Liver (tissue), 9 donors: ENCODE measurements around the gene PGA3. TPM values are rescaled to one million over a fixed set of nuclear protein-coding genes. Genes with fewer than 3 reads are reported as not detected.

Experiments
- DNase-seq: peaks from one replicate; pipeline ENCODE4 v3.0.0-alpha.2; 2017; ENCODE audit warnings: low spot score
- H3K27ac ChIP-seq, 2 donors: one replicate each; pipeline ENCODE4 v1.7.0; 2013; ENCODE audit warnings: inconsistent platforms in 2 of 2, low read length in 2 of 2, control low read depth in 1 of 2, low read depth in 1 of 2, mild to moderate bottlenecking in 1 of 2
- H3K27me3 ChIP-seq, 4 donors: one replicate each; pipeline versions ENCODE4 v1.6.1 to v1.7.0; 2013; ENCODE audit warnings: low read length in 3 of 4, inconsistent platforms in 1 of 4, mild to moderate bottlenecking in 1 of 4, moderate library complexity in 1 of 4; ENCODE audit not compliant: control insufficient read depth in 4 of 4, insufficient read depth in 4 of 4
- H3K36me3 ChIP-seq, 4 donors: one replicate each; pipeline versions ENCODE4 v1.6.1 to v1.7.0; 2013; ENCODE audit warnings: low read length in 3 of 4, mild to moderate bottlenecking in 3 of 4, low read depth in 1 of 4, moderate library complexity in 1 of 4; ENCODE audit not compliant: control insufficient read depth in 4 of 4, insufficient read depth in 3 of 4
- H3K4me1 ChIP-seq, 4 donors: one replicate each; pipeline versions ENCODE4 v1.6.1 to v1.7.0; 2013; ENCODE audit warnings: low read length in 3 of 4, mild to moderate bottlenecking in 3 of 4, moderate library complexity in 1 of 4; ENCODE audit not compliant: control insufficient read depth in 4 of 4, insufficient read depth in 4 of 4
- H3K4me3 ChIP-seq, 3 donors: one replicate each; pipeline versions ENCODE4 v1.6.1 to v1.7.0; 2013; ENCODE audit warnings: low read length in 3 of 3, control low read depth in 1 of 3, low read depth in 1 of 3, mild to moderate bottlenecking in 1 of 3
- H3K9ac ChIP-seq, 2 donors: one replicate each; pipeline ENCODE4 v1.7.0; 2013; ENCODE audit warnings: low read length in 2 of 2, mild to moderate bottlenecking in 2 of 2, moderate library complexity in 2 of 2, control low read depth in 1 of 2, low read depth in 1 of 2
- H3K9me3 ChIP-seq, 4 donors: one replicate each; pipeline versions ENCODE4 v1.6.1 to v1.7.0; 2013; ENCODE audit warnings: low read length in 3 of 4; ENCODE audit not compliant: control insufficient read depth in 4 of 4
- ATF3 ChIP-seq: IDR thresholded peaks from 2 replicates; pipeline ENCODE4 v1.6.1; 2016; ENCODE audit warnings: antibody characterized with exemption
- EGR1 ChIP-seq, 2 donors: IDR thresholded peaks; 2 replicates each; pipeline ENCODE4 v1.6.1; 2016 to 2018; ENCODE audit warnings: antibody characterized with exemption in 2 of 2, low read depth in 2 of 2
- FOXA1 ChIP-seq: IDR thresholded peaks from 2 replicates; pipeline ENCODE4 v1.6.1; 2016; ENCODE audit warnings: antibody characterized with exemption
- FOXA2 ChIP-seq: IDR thresholded peaks from 2 replicates; pipeline ENCODE4 v1.6.1; 2016; ENCODE audit warnings: antibody characterized with exemption
- HNF4G ChIP-seq: IDR thresholded peaks from 2 replicates; pipeline ENCODE4 v1.6.1; 2016; ENCODE audit warnings: antibody characterized with exemption
- JUND ChIP-seq, 2 donors: IDR thresholded peaks; 2 replicates each; pipeline ENCODE4 v1.6.1; 2016; ENCODE audit warnings: antibody characterized with exemption in 2 of 2
- MAX ChIP-seq: IDR thresholded peaks from 2 replicates; pipeline ENCODE4 v1.6.1; 2016; ENCODE audit warnings: antibody characterized with exemption
- NR2F2 ChIP-seq: IDR thresholded peaks from 2 replicates; pipeline ENCODE4 v1.6.1; 2016; ENCODE audit warnings: antibody characterized with exemption
- RAD21 ChIP-seq, 2 donors: IDR thresholded peaks; 2 replicates each; pipeline ENCODE4 v1.6.1; 2016; ENCODE audit warnings: antibody characterized with exemption in 2 of 2, mild to moderate bottlenecking in 2 of 2
- REST ChIP-seq: IDR thresholded peaks from 2 replicates; pipeline ENCODE4 v1.6.1; 2016; ENCODE audit warnings: antibody characterized with exemption, mild to moderate bottlenecking
- RXRA ChIP-seq, 2 donors: IDR thresholded peaks; 2 replicates each; pipeline ENCODE4 v1.6.1; 2017 to 2018; ENCODE audit warnings: antibody characterized with exemption in 2 of 2, mild to moderate bottlenecking in 1 of 2
- WGBS: extraction: QIAGEN DNeasy Blood & Tissue Kit; methylation state at CpG from one replicate; pipeline ENCODE4 v1.1.7; 2013; 5-methylcytosine and 5-hydroxymethylcytosine counted together
- polyA plus RNA-seq, 2 donors: library from polyadenylated mRNA; stranded (reverse) in 1 of 2; unstranded in 1 of 2; fragments of 200-250 nt in 1 of 2; fragments of >200 nt in 1 of 2; fragmentation: Nextera tagmentation in 1 of 2; extraction: Ambion mirVana in 1 of 2; gene quantifications; one replicate each; pipeline versions ENCODE4 v1.2.1 to v1.2.3, GENCODE V29; 2013 to 2015
- total RNA-seq, 2 donors: library from RNA; depleted of rRNA; stranded (reverse); fragments of >200 nt; gene quantifications; one replicate each; pipeline ENCODE4 v1.2.3, GENCODE V29; 2014
- TF ChIP-seq, protein P1 (sequence below): fragments of 150-350 bp; IDR thresholded peaks from 2 replicates; pipeline ENCODE4 v1.5.1; 2017; ENCODE audit warnings: improper control_type of control experiment, low read depth, low read length; ENCODE audit not compliant: missing input control
- donor health status: healthy.
- donor health status: healthy.
- donor health status: healthy.
- donor health status: healthy.
- donor health status: healthy.

The PGA3 gene
- total and polyA plus RNA-seq, 4 donors, result 0.25 to 0.56 (median 0.54) TPM; not detected in 1

DNA sequence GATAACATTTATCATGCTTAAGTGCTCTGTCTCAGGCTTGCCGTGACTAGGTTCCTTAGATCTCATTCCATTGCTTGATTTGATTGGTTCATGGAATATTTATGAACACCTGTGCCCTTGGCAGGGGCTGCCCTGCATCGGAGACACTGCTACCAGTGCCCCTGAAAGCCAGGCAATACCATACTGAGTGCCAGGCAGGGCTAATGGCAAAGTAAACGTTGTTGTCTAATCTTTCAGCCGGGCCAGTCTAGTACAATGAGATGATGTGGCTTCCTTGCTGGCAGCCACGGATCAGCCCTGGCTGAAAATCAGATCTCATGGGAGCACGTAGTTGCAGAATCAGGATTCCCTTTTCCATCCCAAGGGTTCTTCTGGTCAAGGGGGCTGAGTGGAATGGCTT, 5.0 kb upstream of the PGA3 start:
- Histone ChIP-seq H3K4me1 (no peaks in the 10 kb centered on the region), H3K9ac (no peak overlapping the region), H3K4me3 (no peak overlapping the region), H3K27me3 (no peaks in the 10 kb centered on the region), H3K27ac (no peak overlapping the region), H3K9me3 (no peaks in the 10 kb centered on the region), H3K36me3 (no peaks in the 10 kb centered on the region)
- DNase-seq, result no peak
- WGBS, result 72% methylated on average over 6 of the region's 6 CpGs
- no peak for TF ChIP-seq HNF4G
- no peak for TF ChIP-seq RXRA (IDR thresholded peaks at IDR 0.05)
- TF ChIP-seq RAD21 (IDR thresholded peaks at IDR 0.05), result no peak
- TF ChIP-seq NR2F2, result no peak
- TF ChIP-seq FOXA1, result no peak
- TF ChIP-seq MAX, result no peak
- no peak for TF ChIP-seq FOXA2
- no peak for TF ChIP-seq ATF3
- TF ChIP-seq, protein P1, sequence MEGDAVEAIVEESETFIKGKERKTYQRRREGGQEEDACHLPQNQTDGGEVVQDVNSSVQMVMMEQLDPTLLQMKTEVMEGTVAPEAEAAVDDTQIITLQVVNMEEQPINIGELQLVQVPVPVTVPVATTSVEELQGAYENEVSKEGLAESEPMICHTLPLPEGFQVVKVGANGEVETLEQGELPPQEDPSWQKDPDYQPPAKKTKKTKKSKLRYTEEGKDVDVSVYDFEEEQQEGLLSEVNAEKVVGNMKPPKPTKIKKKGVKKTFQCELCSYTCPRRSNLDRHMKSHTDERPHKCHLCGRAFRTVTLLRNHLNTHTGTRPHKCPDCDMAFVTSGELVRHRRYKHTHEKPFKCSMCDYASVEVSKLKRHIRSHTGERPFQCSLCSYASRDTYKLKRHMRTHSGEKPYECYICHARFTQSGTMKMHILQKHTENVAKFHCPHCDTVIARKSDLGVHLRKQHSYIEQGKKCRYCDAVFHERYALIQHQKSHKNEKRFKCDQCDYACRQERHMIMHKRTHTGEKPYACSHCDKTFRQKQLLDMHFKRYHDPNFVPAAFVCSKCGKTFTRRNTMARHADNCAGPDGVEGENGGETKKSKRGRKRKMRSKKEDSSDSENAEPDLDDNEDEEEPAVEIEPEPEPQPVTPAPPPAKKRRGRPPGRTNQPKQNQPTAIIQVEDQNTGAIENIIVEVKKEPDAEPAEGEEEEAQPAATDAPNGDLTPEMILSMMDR, result no peak

- H3K9ac ChIP-seq, result no peak overlapping the region
- H3K4me3 ChIP-seq, result no peak overlapping the region
- no peak overlapping the region for H3K27ac ChIP-seq
- no peaks in the 10 kb centered on the region for H3K36me3 ChIP-seq
- TF ChIP-seq EGR1 (IDR thresholded peaks at IDR 0.05; ENCODE audit: low read depth in 2 of 2), result no peak
- TF ChIP-seq NR2F2, result no peak
- TF ChIP-seq JUND (IDR thresholded peaks at IDR 0.05), result no peak
- TF ChIP-seq ATF3, result no peak
- TF ChIP-seq RAD21 (IDR thresholded peaks at IDR 0.05), result no peak
- TF ChIP-seq REST, result no peak
- TF ChIP-seq, protein P1, result no peak
- H3K9me3 ChIP-seq, result no peaks in the 10 kb centered on the region
- H3K27me3 ChIP-seq, result no peaks in the 10 kb centered on the region
- 86% methylated on average over 4 of the region's 4 CpGs for WGBS
- no peak for DNase-seq
- no peaks in the 10 kb centered on the region for H3K4me1 ChIP-seq
Observed at GRCh38 chr11:61198948-61199523, 4.3 kb upstream of the PGA3 start.
